ENCODE results near the gene GAS7. TPM values are rescaled to one million over a fixed set of nuclear protein-coding genes. Genes with fewer than 3 reads are reported as not detected.

GAS7 gene
- polyA plus RNA-seq, 3 donors from 2014 or later: 8.1 to 31.2 (median 13.7) TPM

GRCh38 chr17:10216213-10216938 is 18.0 kb upstream of the GAS7 start:
- no peak overlapping the region for H3K4me3 Mint-ChIP-seq
- peaks cover 0 to 4% (median 2%) of the 10 kb centered on the region in 3 donors for H3K27me3 Mint-ChIP-seq (ENCODE audit: low read depth in 3 of 3)
- no peak for DNase-seq
- peaks cover 0 to 3% (median 0%) of the 10 kb centered on the region in 6 donors for H3K9me3 Mint-ChIP-seq
- peaks cover 0 to 3% (median 0%) of the 10 kb centered on the region in 3 donors for H3K36me3 Mint-ChIP-seq
- peaks cover 0 to 4% of the 10 kb centered on the region in 2 donors for H3K4me1 Mint-ChIP-seq
- no peak overlapping the region for H3K27ac Mint-ChIP-seq

- Mint-ChIP-seq H3K27ac (no peak overlapping the region), H3K36me3 (peaks cover 0 to 3% (median 0%) of the 10 kb centered on the region in 3 donors), H3K27me3 (ENCODE audit: low read depth in 3 of 3) (peaks cover 0 to 4% (median 2%) of the 10 kb centered on the region in 3 donors), H3K9me3 (peaks cover 0 to 3% (median 0%) of the 10 kb centered on the region in 6 donors), H3K4me1 (peaks cover 0 to 4% of the 10 kb centered on the region in 2 donors), H3K4me3 (no peak overlapping the region)
- DNase-seq: no peak
These were observed 16.9 kb upstream of the GAS7 start for GRCh38 chr17:10215286-10215685.

GRCh38 chr17:10211666-10212065 is 13.3 kb upstream of the GAS7 start:
- peaks cover 0 to 4% (median 0%) of the 10 kb centered on the region in 3 donors for H3K27me3 Mint-ChIP-seq (ENCODE audit: low read depth in 3 of 3)
- no peak overlapping the region for H3K4me3 Mint-ChIP-seq
- no peaks in the 10 kb centered on the region for H3K36me3 Mint-ChIP-seq
- H3K4me1 Mint-ChIP-seq: no peaks in the 10 kb centered on the region
- no peak for DNase-seq
- H3K9me3 Mint-ChIP-seq: no peaks in the 10 kb centered on the region
- no peak overlapping the region for H3K27ac Mint-ChIP-seq

DNA sequence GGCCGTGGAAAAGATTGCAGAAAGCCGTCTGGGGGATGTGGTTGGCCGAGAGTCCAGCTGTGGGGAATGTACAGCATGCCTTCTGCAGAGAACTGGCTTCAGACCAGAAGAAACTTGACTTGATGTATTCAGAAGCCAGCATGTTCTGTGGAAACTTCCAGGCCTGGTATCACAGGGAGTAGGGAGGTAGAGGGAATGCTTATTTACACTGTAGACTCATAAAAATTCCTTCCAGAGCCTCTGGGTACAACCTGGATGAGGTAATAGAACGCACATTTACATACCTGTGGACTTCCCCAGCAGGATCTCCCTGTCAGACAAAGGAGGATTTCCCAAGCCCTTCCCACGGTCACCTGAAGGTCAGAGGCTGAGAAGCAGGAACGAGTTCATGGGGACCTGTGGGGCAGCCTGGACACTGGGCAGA is 11.8 kb upstream of the GAS7 start:
- no peaks in the 10 kb centered on the region for H3K36me3 Mint-ChIP-seq
- no peak overlapping the region for H3K27ac Mint-ChIP-seq
- peaks cover 0 to 4% (median 2%) of the 10 kb centered on the region in 3 donors for H3K27me3 Mint-ChIP-seq (ENCODE audit: low read depth in 3 of 3)
- no peak for DNase-seq
- no peak overlapping the region for H3K4me3 Mint-ChIP-seq
- no peaks in the 10 kb centered on the region for H3K4me1 Mint-ChIP-seq
- H3K9me3 Mint-ChIP-seq: peaks cover 0 to 10% (median 5%) of the 10 kb centered on the region in 6 donors

GRCh38 chr17:10208604-10209193 is 10.3 kb upstream of the GAS7 start:
- DNase-seq: no peak
- Mint-ChIP-seq H3K36me3 (peaks cover 0 to 4% (median 0%) of the 10 kb centered on the region in 3 donors), H3K4me3 (no peak overlapping the region), H3K9me3 (peaks cover 4 to 16% (median 9%) of the 10 kb centered on the region in 6 donors), H3K27me3 (ENCODE audit: low read depth in 3 of 3) (peaks cover 0 to 4% (median 2%) of the 10 kb centered on the region in 3 donors), H3K4me1 (no peaks in the 10 kb centered on the region), H3K27ac (peak overlapping the region in 1 of 6 donors; percentile 21)

GRCh38 chr17:10207153-10207552 is 8.7 kb upstream of the GAS7 start:
- DNase-seq: no peak
- peaks cover 4 to 16% (median 9%) of the 10 kb centered on the region in 6 donors for H3K9me3 Mint-ChIP-seq
- no peak overlapping the region for H3K27ac Mint-ChIP-seq

GRCh38 chr17:10205549-10206185 is 7.3 kb upstream of the GAS7 start:
- peaks cover 0 to 4% (median 2%) of the 10 kb centered on the region in 3 donors for H3K27me3 Mint-ChIP-seq (ENCODE audit: low read depth in 3 of 3)

More at GRCh38 chr17:10207153-10207552, 8.7 kb upstream of the GAS7 start:
- Mint-ChIP-seq H3K4me1 (no peaks in the 10 kb centered on the region), H3K4me3 (no peak overlapping the region), H3K36me3 (peaks cover 0 to 4% (median 0%) of the 10 kb centered on the region in 3 donors), H3K27me3 (ENCODE audit: low read depth in 3 of 3) (peaks cover 0 to 4% (median 2%) of the 10 kb centered on the region in 3 donors)

GRCh38 chr17:10201680-10202079 is 3.3 kb upstream of the GAS7 start:
- Mint-ChIP-seq H3K36me3 (peaks cover 0 to 8% (median 0%) of the 10 kb centered on the region in 3 donors), H3K9me3 (peaks cover 6 to 16% (median 9%) of the 10 kb centered on the region in 6 donors), H3K27ac (no peak overlapping the region), H3K27me3 (ENCODE audit: low read depth in 3 of 3) (peaks cover 7 to 17% (median 7%) of the 10 kb centered on the region in 3 donors), H3K4me3 (no peak overlapping the region), H3K4me1 (peaks cover 15 to 24% of the 10 kb centered on the region in 2 donors)
- DNase-seq: no peak

More at GRCh38 chr17:10205549-10206185, 7.3 kb upstream of the GAS7 start:
- peaks cover 0 to 4% (median 0%) of the 10 kb centered on the region in 3 donors for H3K36me3 Mint-ChIP-seq
- H3K9me3 Mint-ChIP-seq: peaks cover 4 to 16% (median 9%) of the 10 kb centered on the region in 6 donors
- H3K4me1 Mint-ChIP-seq: peaks cover 0 to under 1% of the 10 kb centered on the region in 2 donors
- no peak overlapping the region for H3K27ac Mint-ChIP-seq
- DNase-seq: no peak
- no peak overlapping the region for H3K4me3 Mint-ChIP-seq

DNA sequence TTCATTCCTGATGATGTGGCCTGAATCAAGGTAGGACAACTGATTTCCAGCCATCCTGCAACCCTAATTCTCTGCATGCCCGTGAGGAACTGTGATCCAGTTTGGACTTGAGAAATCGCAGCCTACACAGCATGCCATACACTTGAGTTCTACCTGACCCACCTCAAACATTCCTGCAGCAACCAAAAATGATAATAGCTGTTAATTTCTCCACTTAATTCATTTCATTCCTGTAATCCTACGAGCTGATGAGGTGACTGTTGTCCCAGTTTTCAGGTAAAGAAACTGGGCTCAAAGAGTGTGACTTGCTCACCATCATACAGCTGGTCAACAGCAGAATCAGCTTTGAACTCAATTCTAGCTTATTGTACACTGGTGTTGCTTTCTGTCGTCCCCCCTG is 2.2 kb upstream of the GAS7 start:
- H3K9me3 Mint-ChIP-seq: peaks cover 2 to 11% (median 8%) of the 10 kb centered on the region in 6 donors
- H3K36me3 Mint-ChIP-seq: peaks cover 0 to 8% (median 0%) of the 10 kb centered on the region in 3 donors
- no peak for DNase-seq
- H3K27me3 Mint-ChIP-seq (ENCODE audit: low read depth in 3 of 3): peaks cover 7 to 17% (median 7%) of the 10 kb centered on the region in 3 donors
- peaks cover 16 to 35% of the 10 kb centered on the region in 2 donors for H3K4me1 Mint-ChIP-seq
- peak overlapping the region in 2 of 6 donors; percentile 17 to 40 for H3K27ac Mint-ChIP-seq
- H3K4me3 Mint-ChIP-seq: peak overlapping the region in 2 of 5 donors; percentile 14 to 60

GRCh38 chr17:10200016-10200415 is 1.6 kb upstream of the GAS7 start:
- Mint-ChIP-seq H3K36me3 (peaks cover 0 to 11% (median 3%) of the 10 kb centered on the region in 3 donors), H3K27ac (peak overlapping the region in 5 of 6 donors; percentile 53 to 83 (median 61)), H3K4me3 (peak overlapping the region; percentile 41 to 70 (median 60)), H3K4me1 (peaks cover 19 to 41% of the 10 kb centered on the region in 2 donors), H3K9me3 (peaks cover 4 to 8% (median 6%) of the 10 kb centered on the region in 6 donors), H3K27me3 (ENCODE audit: low read depth in 3 of 3) (peaks cover 7 to 15% (median 7%) of the 10 kb centered on the region in 3 donors)
- DNase-seq: no peak

DNA sequence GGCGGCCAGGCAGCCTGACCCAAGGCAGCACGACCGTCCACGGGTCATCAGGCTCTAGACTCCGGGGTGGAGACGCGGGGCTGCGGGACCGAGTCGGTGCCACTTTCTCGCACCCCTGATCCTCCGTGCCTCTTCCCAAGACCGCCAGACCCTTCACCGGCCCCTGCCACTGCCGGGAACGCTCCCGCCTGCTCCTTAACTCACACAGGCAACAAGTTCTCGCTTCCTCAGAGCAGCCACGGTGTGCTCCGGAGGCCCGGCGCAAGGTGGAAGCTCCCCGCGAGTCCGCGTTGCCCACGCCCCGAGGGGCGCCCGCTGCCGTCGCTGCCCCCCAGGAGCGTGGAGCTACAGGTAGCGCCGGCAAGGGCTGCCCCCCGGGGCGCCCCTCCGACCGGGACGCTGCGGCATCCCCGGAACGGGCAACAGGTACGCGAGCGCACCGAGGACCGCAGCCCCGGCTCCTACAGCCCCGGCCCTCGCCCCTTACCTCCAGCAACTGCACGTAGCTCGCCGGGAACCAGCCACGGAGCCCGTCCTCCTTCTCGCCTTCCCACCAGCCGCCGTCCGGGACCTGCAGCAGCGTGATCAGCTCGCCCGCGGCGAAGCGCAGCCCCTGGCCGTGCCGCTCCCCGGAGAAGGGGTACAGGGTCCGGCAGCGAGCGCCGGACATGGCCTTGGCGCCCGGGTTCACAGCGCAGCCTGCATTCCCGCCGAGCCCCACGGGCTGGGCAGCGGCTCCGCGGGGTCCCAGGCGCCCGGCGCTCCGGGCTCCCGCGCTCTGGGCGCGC is 491 bp downstream of the GAS7 start:
- peaks cover 19 to 50% of the 10 kb centered on the region in 2 donors for H3K4me1 Mint-ChIP-seq
- H3K27me3 Mint-ChIP-seq (ENCODE audit: low read depth in 3 of 3): peaks cover 7 to 15% (median 14%) of the 10 kb centered on the region in 3 donors
- H3K36me3 Mint-ChIP-seq: peaks cover 13 to 25% (median 21%) of the 10 kb centered on the region in 3 donors
- H3K4me3 Mint-ChIP-seq: peak overlapping the region; percentile 74 to 84 (median 77)
- H3K9me3 Mint-ChIP-seq: peaks cover 4 to 21% (median 11%) of the 10 kb centered on the region in 6 donors
- no peak overlapping the region for H3K27ac Mint-ChIP-seq
- peak in 1 of 3 donors; percentile 29 for DNase-seq

GRCh38 chr17:10197362-10197720 is 1.1 kb downstream of the GAS7 start:
- Mint-ChIP-seq H3K27me3 (ENCODE audit: low read depth in 3 of 3) (peaks cover 7 to 15% (median 14%) of the 10 kb centered on the region in 3 donors), H3K4me1 (peaks cover 19 to 50% of the 10 kb centered on the region in 2 donors), H3K27ac (peak overlapping the region in 3 of 6 donors; percentile 4 to 66 (median 46)), H3K9me3 (peaks cover 4 to 21% (median 11%) of the 10 kb centered on the region in 6 donors), H3K4me3 (peak overlapping the region; percentile 74 to 80 (median 76)), H3K36me3 (peaks cover 13 to 25% (median 21%) of the 10 kb centered on the region in 3 donors)
- no peak for DNase-seq

- Mint-ChIP-seq H3K36me3 (peaks cover 13 to 25% (median 21%) of the 10 kb centered on the region in 3 donors), H3K27ac (peak overlapping the region in 3 of 6 donors; percentile 4 to 66 (median 46)), H3K4me1 (peaks cover 19 to 50% of the 10 kb centered on the region in 2 donors), H3K27me3 (ENCODE audit: low read depth in 3 of 3) (peaks cover 7 to 15% (median 14%) of the 10 kb centered on the region in 3 donors), H3K9me3 (peaks cover 4 to 21% (median 11%) of the 10 kb centered on the region in 6 donors), H3K4me3 (peak overlapping the region; percentile 74 to 80 (median 76))
- DNase-seq: no peak
These were observed 1.5 kb downstream of the GAS7 start for GRCh38 chr17:10196941-10197340.

Measured in immature natural killer cell (primary cell).